Calu3 (cell line): ENCODE data around the gene CNTNAP2. TPM values are rescaled to one million over a fixed set of nuclear protein-coding genes. Genes with fewer than 3 reads are reported as not detected.

Experiments used
- BruUV-seq: library from RNA; stranded (reverse); fragments of 400-500 nt; replicated peaks from 2 replicates; lab custom pipeline; 2021; lab: Mats Ljungman, UMichigan
- CTCF ChIA-PET: fragments of 300-600 bp; sonication (Branson Sonifier 250); formaldehyde crosslinking; loops from one replicate; lab custom pipeline; 2022; ENCODE audit warnings: antibody characterized with exemption; lab: Charles Lee
- DNase-seq: peaks from one replicate; pipeline ENCODE4 v3.0.0; 2022
- H3K27ac Mint-ChIP-seq: one replicate; pipeline ENCODE4 v1.8.0; 2022; ENCODE audit warnings: mixed read lengths; ENCODE audit not compliant: unreplicated experiment
- H3K27me3 Mint-ChIP-seq: one replicate; pipeline ENCODE4 v1.8.0; 2022; ENCODE audit warnings: mixed read lengths; ENCODE audit not compliant: unreplicated experiment
- H3K36me3 Mint-ChIP-seq: one replicate; pipeline ENCODE4 v1.8.0; 2022; ENCODE audit warnings: mild to moderate bottlenecking, moderate library complexity, mixed read lengths; ENCODE audit not compliant: insufficient read depth, unreplicated experiment
- H3K4me1 Mint-ChIP-seq: one replicate; pipeline ENCODE4 v1.8.0; 2022; ENCODE audit warnings: mild to moderate bottlenecking, low read depth, mixed read lengths; ENCODE audit not compliant: unreplicated experiment
- H3K4me3 Mint-ChIP-seq: one replicate; pipeline ENCODE4 v1.8.0; 2022; ENCODE audit warnings: mild to moderate bottlenecking, low read depth, moderate library complexity, mixed read lengths; ENCODE audit not compliant: unreplicated experiment
- H3K9me3 Mint-ChIP-seq: one replicate; pipeline ENCODE4 v1.8.0; 2022; ENCODE audit warnings: low read depth, mixed read lengths; ENCODE audit not compliant: unreplicated experiment
- intact Hi-C: fragments of 100-400 bp; cut with micrococcal nuclease; formaldehyde crosslinking; loops from one replicate; pipeline ENCODE4 v1.10.0; 2022; ENCODE audit not compliant: unreplicated experiment
- total RNA-seq: library from RNA; stranded (reverse); gene quantifications from 2 replicates; pipeline ENCODE4 v1.2.3, GENCODE V29; 2022
- TF ChIP-seq, protein P1 (sequence below): fragments of 200-600 bp; IDR thresholded peaks from one replicate; pipeline ENCODE4 v1.8.0; 2022; ENCODE audit warnings: antibody characterized with exemption; ENCODE audit not compliant: unreplicated experiment

Gene CNTNAP2
- total RNA-seq, 1 experiment from 2014 or later = 1.1 TPM

DNA sequence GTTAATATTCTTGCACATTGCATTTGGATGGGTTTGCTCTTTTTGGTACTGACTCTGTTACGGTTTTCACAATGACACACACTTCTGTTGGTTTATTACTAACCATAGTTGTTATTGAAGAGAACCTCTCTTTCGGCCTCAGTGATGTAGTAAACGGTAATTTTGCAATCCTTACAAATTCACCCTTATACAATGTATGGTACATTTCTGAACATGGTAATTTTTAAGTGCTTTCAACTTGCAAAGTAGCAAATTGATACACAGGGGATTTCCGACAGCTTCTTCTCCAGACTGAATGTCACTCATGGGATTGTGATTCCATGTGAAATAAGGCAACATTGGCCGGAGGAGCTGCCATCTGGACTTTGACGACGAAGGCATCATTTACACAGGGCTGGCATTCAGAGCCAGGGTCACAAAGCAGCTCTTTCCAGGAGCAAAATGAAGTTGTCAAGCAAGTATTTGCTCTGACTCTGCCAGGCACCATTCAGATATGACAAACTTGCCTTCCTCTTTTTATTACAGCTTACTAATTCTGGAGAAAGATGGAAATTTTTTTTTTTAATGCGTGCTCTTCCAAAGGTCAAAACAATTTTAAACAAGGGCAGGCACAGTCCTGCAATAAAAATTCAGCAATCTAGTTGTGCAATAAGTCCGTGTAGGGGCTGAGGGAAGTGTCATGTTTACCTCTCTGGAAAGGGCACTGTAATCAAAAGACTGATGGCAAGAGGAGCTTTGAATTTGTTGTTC, 1762.5 kb downstream of the CNTNAP2 start:
- Mint-ChIP-seq H3K4me1 (no peaks in the 10 kb centered on the region), H3K27ac (no peak overlapping the region), H3K27me3 (no peaks in the 10 kb centered on the region), H3K9me3 (peaks cover 25% of the 10 kb centered on the region), H3K4me3 (no peak overlapping the region), H3K36me3 (no peaks in the 10 kb centered on the region)
- intact Hi-C loops = no loop called here
- DNase-seq = no peak
- TF ChIP-seq, protein P1, sequence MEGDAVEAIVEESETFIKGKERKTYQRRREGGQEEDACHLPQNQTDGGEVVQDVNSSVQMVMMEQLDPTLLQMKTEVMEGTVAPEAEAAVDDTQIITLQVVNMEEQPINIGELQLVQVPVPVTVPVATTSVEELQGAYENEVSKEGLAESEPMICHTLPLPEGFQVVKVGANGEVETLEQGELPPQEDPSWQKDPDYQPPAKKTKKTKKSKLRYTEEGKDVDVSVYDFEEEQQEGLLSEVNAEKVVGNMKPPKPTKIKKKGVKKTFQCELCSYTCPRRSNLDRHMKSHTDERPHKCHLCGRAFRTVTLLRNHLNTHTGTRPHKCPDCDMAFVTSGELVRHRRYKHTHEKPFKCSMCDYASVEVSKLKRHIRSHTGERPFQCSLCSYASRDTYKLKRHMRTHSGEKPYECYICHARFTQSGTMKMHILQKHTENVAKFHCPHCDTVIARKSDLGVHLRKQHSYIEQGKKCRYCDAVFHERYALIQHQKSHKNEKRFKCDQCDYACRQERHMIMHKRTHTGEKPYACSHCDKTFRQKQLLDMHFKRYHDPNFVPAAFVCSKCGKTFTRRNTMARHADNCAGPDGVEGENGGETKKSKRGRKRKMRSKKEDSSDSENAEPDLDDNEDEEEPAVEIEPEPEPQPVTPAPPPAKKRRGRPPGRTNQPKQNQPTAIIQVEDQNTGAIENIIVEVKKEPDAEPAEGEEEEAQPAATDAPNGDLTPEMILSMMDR = no peak
- no TSS peak for BruUV-seq
- CTCF ChIA-PET = no interaction called here

DNA sequence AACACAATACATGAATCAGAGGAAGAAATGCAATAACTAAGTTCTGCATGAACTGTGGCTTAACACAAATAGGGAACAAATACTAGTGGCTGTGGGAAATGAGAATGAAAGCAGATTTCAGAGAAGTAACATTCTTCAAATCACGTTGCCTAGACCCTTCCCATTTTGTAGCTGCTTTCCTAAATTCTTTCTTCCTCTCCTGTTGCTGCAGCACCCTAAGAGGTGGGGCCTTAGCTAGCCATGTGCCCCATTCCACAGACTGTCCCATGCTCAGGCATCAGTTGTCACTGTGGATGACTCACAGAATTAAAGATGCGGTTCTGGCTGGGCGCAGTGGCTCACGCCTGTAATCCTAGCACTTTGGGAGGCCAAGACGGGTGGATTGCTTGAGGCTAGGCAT, 1769.3 kb downstream of the CNTNAP2 start:
- Mint-ChIP-seq H3K4me1 (no peaks in the 10 kb centered on the region), H3K9me3 (peaks cover 20% of the 10 kb centered on the region), H3K36me3 (no peaks in the 10 kb centered on the region), H3K27me3 (no peaks in the 10 kb centered on the region), H3K4me3 (no peak overlapping the region), H3K27ac (no peak overlapping the region)
- CTCF ChIA-PET = no interaction called here
- TF ChIP-seq, protein P1 = no peak
- intact Hi-C loops = no loop called here
- BruUV-seq = no TSS peak
- no peak for DNase-seq

DNA sequence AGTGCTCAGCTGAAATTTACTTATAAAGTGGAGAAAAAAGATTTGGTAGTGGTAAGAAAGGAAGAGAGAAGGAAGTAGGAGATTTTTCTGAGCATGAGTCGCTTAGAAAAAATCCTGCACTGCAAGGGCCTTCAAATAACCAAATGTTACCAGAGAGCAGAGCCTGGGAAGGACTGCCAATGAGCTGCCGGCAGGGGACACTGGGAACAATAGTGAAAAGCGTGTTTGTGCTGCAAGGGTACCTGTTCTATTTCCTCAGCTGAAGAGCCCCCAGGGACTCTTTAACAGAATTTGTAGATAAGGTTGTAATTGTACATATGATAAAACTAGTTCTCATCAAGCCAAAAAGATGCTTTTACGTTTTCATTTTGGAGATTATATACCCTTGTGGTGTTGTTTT, 1777.7 kb downstream of the CNTNAP2 start:
- Mint-ChIP-seq H3K27me3 (no peaks in the 10 kb centered on the region), H3K27ac (no peak overlapping the region), H3K4me1 (no peaks in the 10 kb centered on the region), H3K9me3 (peaks cover 13% of the 10 kb centered on the region), H3K36me3 (no peaks in the 10 kb centered on the region), H3K4me3 (no peak overlapping the region)
- no peak for DNase-seq
- BruUV-seq = no TSS peak
- TF ChIP-seq, protein P1 = no peak
- CTCF ChIA-PET = no interaction called here
- intact Hi-C loops = no loop called here

DNA sequence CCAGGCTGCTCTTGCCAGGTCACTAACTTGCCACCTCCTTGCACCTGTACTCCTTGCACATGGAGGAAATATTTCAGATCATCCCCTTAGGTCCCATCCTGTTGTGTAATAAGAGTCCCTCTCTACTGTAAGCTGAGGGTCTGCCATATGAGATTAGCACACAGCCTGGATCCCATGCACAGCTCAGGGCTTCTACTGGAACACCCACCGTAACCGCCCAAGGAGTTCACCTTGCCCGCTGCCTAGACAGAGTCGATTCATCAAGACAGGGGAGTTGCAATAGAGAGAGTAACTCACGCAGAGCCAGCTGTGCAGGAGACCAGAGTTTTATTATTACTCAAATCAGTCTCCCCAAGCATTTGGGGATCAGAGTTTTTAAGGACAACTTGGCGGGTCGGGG, 1779.5 kb downstream of the CNTNAP2 start:
- TF ChIP-seq, protein P1 = no peak
- H3K9me3 Mint-ChIP-seq = peaks cover 16% of the 10 kb centered on the region
- no peak overlapping the region for H3K4me3 Mint-ChIP-seq
- H3K36me3 Mint-ChIP-seq = no peaks in the 10 kb centered on the region
- CTCF ChIA-PET = no interaction called here
- H3K27me3 Mint-ChIP-seq = no peaks in the 10 kb centered on the region
- no peak for DNase-seq
- H3K27ac Mint-ChIP-seq = no peak overlapping the region
- intact Hi-C loops = no loop called here
- no peaks in the 10 kb centered on the region for H3K4me1 Mint-ChIP-seq
- no TSS peak for BruUV-seq
